Activated T-helper 1 cell treated with anti-CD3 and anti-CD28 coated beads, Interleukin-12 subunit alpha, Interleukin-12 subunit beta, Interleukin-2, Interleukin-4 antibody, amounts not matched to agents 30 ng/mL and 10 ng/mL and 1 ng/mL, durations not matched to agents 14 hours and 24 hours and 36 hours (primary cell): ENCODE measurements around the gene ARVCF. TPM values are rescaled to one million over a fixed set of nuclear protein-coding genes. Genes with fewer than 3 reads are reported as not detected.

Source experiments
- DNase-seq: peaks from one replicate; pipeline ENCODE4 v3.0.0; 2021; ENCODE audit warnings: low spot score
- H3K27ac Mint-ChIP-seq: one replicate; pipeline ENCODE4 v1.8.0; 2021; ENCODE audit warnings: mild to moderate bottlenecking, mixed read lengths
- H3K27me3 Mint-ChIP-seq: one replicate; pipeline ENCODE4 v1.8.0; 2022; ENCODE audit warnings: mild to moderate bottlenecking, moderate library complexity, mixed read lengths; ENCODE audit not compliant: insufficient read depth
- H3K36me3 Mint-ChIP-seq: one replicate; pipeline ENCODE4 v1.8.0; 2021; ENCODE audit warnings: low read depth, mixed read lengths
- H3K4me1 Mint-ChIP-seq: one replicate; pipeline ENCODE4 v1.8.0; 2021; ENCODE audit warnings: low read depth, mixed read lengths
- H3K4me3 Mint-ChIP-seq: one replicate; pipeline ENCODE4 v1.8.0; 2021; ENCODE audit warnings: mild to moderate bottlenecking, moderate library complexity, mixed read lengths
- H3K9me3 Mint-ChIP-seq: one replicate; pipeline ENCODE4 v1.8.0; 2021; ENCODE audit warnings: mixed read lengths
- intact Hi-C: fragments of 100-400 bp; cut with micrococcal nuclease; formaldehyde crosslinking; loops from one replicate; pipeline ENCODE4 v1.15.1; 2024
- total RNA-seq: library from RNA; stranded (reverse); gene quantifications from 2 replicates; pipeline ENCODE4 v1.2.3, GENCODE V29; 2022

The ARVCF gene
- total RNA-seq, 1 donor from 2014 or later, result 2.4 TPM

DNA sequence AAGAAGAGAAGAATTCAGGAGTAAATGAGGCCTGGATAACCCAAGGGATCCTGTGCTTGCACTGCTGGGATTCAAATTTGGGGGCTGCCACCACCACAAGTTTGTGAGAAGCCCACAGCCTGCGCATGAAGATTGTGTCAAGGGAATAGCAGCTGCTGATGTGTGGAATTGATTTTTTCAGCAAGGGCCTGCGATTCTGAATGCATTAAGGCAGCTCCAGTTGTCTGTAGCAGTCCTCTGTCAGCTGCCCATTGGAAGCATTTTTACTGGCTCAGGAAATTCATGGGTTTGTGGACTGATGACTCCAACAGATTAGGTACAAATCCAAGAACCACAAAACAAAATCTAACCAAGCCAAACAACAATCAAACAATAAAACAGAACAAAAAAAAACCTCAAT, 14.0 kb downstream of the ARVCF start:
- Mint-ChIP-seq H3K36me3 (no peaks in the 10 kb centered on the region), H3K4me1 (no peaks in the 10 kb centered on the region), H3K9me3 (peaks cover 21% of the 10 kb centered on the region), H3K27me3 (peaks cover 8% of the 10 kb centered on the region), H3K27ac (no peak overlapping the region), H3K4me3 (no peak overlapping the region)
- no peak for DNase-seq
- intact Hi-C loops, result no loop called here

DNA sequence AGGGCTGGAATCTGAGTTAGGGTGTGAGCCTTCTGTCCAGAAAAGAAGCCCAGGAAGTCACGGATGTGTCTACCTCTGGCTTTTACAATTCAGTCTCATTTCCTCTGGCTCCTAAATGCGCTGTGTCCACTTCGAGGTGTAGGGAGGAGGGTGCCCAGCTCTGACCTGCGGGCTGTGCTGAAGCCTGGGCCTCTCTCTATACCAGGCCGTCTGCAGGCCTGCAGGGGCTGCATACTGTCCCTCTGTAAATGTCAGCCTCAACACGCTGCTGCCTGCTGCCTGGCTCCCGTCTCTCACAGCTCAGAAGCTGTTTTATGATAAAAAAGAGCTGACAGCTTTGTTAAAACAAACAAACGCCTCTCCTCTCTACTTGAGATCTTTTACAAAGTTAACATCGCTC, 14.5 kb downstream of the ARVCF start:
- Mint-ChIP-seq H3K27ac (no peak overlapping the region), H3K4me3 (no peak overlapping the region), H3K4me1 (no peaks in the 10 kb centered on the region), H3K36me3 (no peaks in the 10 kb centered on the region), H3K27me3 (peaks cover 8% of the 10 kb centered on the region), H3K9me3 (peaks cover 21% of the 10 kb centered on the region)
- intact Hi-C loops, result no loop called here
- DNase-seq, result no peak

DNA sequence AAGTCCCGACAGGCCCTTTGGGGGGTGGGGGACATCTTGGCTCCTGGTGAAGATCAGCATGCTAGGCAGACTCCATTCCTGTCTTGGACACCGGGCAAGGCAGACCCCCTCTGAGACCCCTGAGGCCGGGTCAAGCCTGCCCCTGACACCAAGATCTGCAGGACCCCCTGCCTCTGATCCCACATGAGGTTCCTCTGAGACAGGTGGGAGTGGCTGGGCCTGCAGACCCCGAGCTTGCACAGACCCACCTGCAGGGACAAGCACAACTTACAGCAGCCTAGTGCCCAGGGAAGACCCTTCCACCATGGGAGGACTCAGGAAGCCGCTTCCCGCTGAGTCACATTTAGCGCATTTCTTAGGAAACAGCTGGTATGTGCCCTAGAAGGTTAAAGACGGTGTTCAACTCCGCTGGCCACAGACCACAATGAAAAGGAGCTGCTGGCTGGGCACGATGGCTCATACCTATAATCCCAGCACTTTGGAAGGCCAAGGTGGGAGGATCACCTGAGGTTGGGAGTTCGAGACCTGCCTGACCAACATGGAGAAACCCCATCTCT, 15.5 kb downstream of the ARVCF start:
- Mint-ChIP-seq H3K4me1 (no peaks in the 10 kb centered on the region), H3K27me3 (peaks cover 8% of the 10 kb centered on the region), H3K9me3 (peaks cover 21% of the 10 kb centered on the region), H3K36me3 (no peaks in the 10 kb centered on the region), H3K4me3 (no peak overlapping the region), H3K27ac (no peak overlapping the region)
- intact Hi-C loops, result no loop called here
- no peak for DNase-seq

DNA sequence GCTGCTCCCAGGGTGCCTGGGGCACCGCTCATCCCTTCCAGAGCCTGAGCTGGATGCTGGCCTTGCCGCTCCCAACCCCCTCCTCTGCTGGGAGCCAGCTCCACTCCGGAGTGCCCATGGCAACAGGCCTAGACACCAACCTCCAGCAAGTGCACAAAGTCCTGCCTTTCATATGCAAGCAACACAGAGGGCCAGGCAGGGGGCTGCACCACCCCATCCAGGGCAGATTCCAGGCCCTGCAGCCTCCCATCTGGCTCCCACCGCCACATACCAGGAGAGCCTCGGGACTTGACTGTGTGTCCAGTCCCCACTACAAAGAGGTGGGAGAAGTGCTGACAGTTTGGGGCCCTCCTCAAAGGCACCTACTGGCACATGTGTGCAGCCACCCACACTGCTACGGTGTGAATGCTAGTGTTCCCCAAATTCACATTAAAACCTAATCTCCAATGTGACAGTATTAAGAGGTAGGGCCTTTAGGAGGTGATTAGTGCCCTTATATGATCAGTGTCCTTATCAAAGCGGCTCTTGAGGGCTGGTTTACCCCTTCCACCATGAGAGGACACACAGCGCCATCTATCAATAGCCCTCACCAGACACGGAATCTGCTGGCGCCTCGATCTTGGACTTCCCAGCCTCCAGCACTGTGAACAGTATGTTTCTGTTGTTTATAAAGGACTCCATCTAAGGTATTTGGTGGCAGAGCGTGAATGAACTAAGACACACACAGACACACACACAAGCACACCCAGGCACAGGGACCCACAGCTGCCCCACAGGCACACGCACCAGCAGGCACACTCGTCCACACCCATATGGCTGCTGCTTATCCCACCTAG, 16.2 kb downstream of the ARVCF start:
- Mint-ChIP-seq H3K36me3 (no peaks in the 10 kb centered on the region), H3K4me3 (no peak overlapping the region), H3K27me3 (peaks cover 8% of the 10 kb centered on the region), H3K9me3 (peaks cover 21% of the 10 kb centered on the region), H3K27ac (no peak overlapping the region), H3K4me1 (no peaks in the 10 kb centered on the region)
- intact Hi-C loops, result no loop called here
- no peak for DNase-seq

DNA sequence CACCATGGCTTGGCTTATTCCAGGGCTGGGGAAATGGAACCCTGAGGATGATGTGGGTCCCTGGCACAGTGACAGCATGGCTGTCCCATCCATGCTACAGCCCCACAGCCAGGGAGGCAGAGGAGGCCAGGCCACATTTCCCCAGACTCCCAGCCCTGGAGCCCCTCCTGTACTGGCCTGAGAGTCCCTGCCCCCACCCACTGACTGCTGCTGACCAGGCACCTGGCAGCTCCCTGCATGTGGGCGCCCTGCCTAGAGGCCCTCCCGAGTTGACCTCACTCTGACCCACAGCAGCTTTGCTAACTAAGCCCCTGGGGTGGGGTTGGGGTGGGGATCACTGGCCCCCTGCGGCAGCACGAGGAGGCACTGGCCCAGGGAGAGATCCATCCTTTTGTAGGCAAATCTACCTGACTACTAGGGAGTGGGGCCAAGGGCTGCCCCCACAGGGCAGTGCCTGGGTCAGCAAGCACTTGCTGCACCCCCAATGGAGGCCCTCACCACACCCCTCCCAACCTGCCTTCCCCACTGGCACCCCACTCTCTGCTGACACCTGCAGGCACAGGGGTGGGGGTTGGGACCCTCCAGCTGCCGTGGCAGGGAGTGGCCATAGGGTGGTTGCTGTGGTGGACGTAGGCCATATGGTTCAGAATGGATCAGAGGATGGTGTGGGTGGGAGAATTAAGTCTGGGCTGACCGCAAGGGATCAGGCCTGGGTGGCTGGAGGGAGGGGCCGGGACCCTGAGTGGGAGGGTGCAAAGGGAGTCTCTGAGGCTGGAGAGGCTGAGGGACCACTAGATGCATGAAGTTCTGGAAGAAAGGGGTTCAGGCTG, 17.4 kb downstream of the ARVCF start:
- Mint-ChIP-seq H3K4me3 (no peak overlapping the region), H3K9me3 (peaks cover 15% of the 10 kb centered on the region), H3K36me3 (no peaks in the 10 kb centered on the region), H3K4me1 (no peaks in the 10 kb centered on the region), H3K27ac (no peak overlapping the region), H3K27me3 (peaks cover 5% of the 10 kb centered on the region)
- DNase-seq, result no peak
- intact Hi-C loops, result no loop called here

DNA sequence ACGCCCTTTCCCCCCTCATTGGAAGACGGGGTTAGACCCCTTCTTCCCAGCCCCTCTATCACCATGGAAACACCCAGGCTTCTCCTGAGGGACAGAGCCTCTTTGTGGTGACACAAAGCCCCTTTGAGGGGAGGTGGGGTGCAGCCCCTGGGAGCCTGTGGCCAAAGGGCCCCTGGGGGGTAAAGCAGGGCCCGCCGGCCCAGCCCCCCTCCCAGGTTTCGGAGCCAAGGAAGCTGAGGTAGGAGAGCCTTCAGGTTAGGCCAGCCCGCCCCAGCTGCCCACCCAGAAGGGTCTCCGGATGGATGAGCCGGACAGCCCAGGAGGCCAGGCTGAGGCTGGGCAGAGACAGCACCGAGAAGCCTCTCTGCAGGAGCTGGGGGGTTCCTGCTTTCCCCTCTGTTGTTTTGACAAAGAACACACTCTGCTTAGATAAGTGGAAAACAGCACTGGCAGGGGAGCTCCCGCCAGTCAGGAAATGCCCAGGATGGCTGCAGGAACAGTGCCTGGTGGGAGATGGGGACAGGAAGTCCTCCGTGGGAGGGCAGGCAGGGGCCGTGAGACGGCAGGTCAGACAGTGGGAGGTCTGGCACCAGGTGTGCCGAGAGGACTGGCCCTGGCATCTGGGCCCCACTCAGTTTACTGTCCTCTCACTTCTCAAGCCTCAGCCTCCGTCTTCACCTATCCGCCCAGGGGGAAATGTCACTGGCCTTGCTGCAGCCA, 18.2 kb downstream of the ARVCF start:
- Mint-ChIP-seq H3K27me3 (peaks cover 5% of the 10 kb centered on the region), H3K27ac (no peak overlapping the region), H3K4me1 (no peaks in the 10 kb centered on the region), H3K9me3 (peaks cover 7% of the 10 kb centered on the region), H3K4me3 (no peak overlapping the region), H3K36me3 (no peaks in the 10 kb centered on the region)
- no peak for DNase-seq
- intact Hi-C loops, result no loop called here

DNA sequence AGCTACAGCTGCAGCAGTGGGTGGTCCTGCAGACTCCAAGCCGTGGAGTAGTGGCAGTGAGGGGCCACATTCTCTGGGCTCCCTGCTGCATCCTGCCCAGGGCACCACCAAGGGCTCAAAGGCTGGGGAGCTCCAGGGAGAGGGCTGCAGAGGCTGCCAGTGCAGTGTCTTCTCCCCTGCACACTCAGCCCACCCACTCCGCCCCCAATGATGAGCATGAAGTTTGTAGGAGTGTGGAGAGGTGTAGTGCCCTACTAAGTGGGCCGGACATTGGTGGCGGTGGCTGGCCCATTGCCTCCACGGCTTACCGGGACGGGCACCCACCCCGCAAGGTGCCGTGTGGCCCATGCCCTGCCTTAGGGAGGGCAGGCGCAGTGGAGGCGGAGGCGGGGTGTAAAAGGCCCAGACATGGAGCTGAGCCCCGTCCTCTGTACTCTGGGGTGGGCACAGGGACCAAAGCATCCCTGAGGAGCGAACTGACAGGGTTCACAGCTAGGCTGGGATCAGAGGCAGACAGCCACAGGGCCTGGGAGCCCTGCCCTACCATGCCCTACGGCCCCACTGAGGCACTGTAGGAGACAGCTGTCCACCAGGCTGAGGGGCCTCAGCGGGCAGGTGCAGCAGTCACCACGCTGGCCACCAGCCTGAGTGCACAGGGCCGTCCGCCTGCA, 18.9 kb downstream of the ARVCF start:
- Mint-ChIP-seq H3K4me1 (no peaks in the 10 kb centered on the region), H3K9me3 (no peaks in the 10 kb centered on the region), H3K27ac (no peak overlapping the region), H3K4me3 (no peak overlapping the region), H3K27me3 (peaks cover 5% of the 10 kb centered on the region), H3K36me3 (no peaks in the 10 kb centered on the region)
- DNase-seq, result no peak
- intact Hi-C loops, result no loop called here

DNA sequence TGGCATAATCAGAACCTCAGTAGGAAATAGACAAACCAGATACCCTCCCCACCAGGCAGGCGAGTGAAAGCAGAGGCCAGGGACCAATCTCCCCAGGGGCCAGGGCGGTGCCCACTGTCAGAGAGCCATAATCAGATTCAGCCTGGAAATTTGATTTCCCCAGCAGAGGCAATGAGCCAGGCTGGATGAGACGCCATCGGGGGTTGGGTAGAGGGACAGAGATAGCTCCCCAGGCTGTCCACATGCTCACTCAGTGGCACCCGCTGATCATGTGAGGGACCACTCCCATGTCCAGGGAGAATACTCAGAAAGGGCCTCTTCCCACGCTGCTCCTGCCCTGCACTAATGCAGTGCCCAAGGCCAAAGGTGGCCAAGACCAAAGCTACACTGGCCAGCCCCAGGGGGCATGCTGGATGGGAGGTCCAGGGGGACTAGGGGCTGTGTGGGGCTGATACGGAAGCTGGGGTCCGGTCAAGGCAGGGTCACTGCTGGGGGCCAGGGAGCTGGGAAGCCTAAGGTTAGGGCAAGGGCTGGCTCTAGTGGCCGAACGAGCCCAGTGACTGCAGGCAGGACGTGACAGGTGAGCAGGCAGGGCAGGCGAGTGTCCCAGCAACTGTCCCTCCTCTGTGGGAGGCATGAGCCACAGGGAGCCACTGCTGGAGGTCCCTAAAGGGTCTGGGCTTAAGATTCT, 19.8 kb downstream of the ARVCF start:
- H3K27ac Mint-ChIP-seq, result no peak overlapping the region
- no peaks in the 10 kb centered on the region for H3K4me1 Mint-ChIP-seq
- no peak for DNase-seq
- peaks cover 5% of the 10 kb centered on the region for H3K27me3 Mint-ChIP-seq
- H3K9me3 Mint-ChIP-seq, result no peaks in the 10 kb centered on the region
- H3K4me3 Mint-ChIP-seq, result no peak overlapping the region
- no peaks in the 10 kb centered on the region for H3K36me3 Mint-ChIP-seq
- intact Hi-C loops, result no loop called here

DNA sequence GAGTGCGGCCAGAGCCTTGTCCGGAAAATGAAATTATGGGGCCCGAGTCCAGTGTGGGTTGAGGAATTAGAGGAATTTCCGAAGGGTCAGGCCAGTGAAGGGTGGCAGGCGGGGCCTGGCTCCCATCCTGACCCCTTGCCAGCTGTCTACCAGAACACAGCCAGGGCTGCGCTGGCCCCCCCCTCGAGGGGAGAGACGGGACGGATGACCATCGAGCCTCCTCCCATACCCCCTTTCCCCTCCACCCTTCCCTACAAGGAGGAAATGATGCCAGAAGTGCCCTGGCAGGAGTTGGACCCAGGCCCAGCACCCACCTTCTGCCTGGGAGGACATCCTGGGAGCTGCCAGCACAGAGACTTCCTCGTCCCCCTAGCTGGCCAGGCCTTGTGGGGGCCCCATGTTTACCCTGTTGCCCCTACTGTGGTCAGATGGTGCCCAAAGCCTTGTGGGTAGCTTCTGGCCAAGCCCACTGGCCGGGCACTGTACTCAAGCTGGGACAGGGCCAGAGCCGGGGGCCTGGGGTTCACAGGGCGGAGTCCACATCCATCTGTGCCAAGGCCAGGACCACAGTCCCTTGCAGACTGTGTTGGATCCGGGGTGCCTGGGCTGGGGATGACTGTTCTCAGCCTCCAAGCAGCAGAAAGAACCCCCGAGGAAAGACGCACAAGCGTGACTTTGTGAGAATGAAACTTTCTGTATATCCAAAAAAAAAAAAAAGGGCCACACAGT, 20.8 kb downstream of the ARVCF start:
- peaks cover 3% of the 10 kb centered on the region for H3K27me3 Mint-ChIP-seq
- no peaks in the 10 kb centered on the region for H3K9me3 Mint-ChIP-seq
- H3K27ac Mint-ChIP-seq, result no peak overlapping the region
- intact Hi-C loops, result no loop called here
- H3K36me3 Mint-ChIP-seq, result no peaks in the 10 kb centered on the region
- DNase-seq, result no peak
- H3K4me1 Mint-ChIP-seq, result no peaks in the 10 kb centered on the region
- no peak overlapping the region for H3K4me3 Mint-ChIP-seq

DNA sequence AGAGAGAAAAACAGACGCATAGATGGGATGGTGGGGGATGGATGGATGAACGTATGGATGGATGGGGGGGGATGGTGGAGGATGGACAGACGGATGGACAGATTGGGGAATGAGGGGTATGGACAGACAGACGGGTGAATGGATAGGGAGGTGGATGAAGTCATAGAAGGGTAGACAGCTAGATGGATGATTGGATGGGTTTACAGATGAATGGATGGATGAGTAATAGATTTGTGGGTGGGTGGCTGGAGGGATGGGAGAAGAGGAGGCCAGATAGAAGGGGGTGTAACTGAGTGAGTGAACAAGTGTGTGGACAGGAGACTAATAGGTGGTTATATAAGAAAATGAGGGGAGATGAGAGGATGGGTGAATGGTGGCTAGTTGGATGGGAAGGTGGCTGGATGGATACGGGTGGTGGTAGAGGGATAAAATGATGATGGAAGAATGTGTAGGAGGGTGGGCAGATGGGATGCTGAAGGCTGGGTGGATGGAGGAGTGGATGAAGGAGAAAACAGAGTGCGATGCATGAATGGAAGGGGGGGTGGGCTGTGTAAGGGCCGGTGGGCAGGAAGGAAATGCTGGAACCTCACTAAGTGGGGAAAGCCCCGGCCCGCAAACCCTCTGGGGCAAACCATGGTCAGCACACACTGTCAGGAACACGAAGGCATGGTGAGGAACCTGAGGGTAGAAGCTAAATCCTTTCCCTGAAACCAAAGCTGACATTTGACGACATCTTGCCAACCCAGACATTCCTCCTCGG, 21.6 kb downstream of the ARVCF start:
- DNase-seq, result no peak
- intact Hi-C loops, result no loop called here
- Mint-ChIP-seq H3K27me3 (peaks cover 4% of the 10 kb centered on the region), H3K27ac (peak overlapping the region; percentile 4), H3K4me1 (no peaks in the 10 kb centered on the region), H3K9me3 (no peaks in the 10 kb centered on the region), H3K36me3 (no peaks in the 10 kb centered on the region), H3K4me3 (no peak overlapping the region)

DNA sequence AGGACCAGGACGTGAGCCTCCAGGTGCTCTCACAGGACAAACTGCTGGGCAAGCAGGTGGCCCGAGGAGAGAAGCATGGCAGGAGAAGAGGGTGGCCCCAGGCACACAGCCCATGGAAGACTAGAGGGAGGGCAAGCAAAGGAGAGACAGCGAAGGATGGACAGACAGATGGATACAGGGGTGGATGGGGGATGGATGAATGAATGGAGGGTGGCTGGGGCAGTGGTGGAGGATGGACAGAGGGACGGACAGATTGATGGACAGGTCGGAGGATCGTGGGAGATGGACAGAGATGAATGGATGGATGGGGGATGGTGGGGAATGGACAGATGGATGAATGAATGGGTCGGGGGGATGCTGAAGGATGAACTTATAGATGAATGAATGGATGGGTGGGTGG, 22.7 kb downstream of the ARVCF start:
- intact Hi-C loops, result no loop called here
- Mint-ChIP-seq H3K9me3 (no peaks in the 10 kb centered on the region), H3K36me3 (no peaks in the 10 kb centered on the region), H3K27ac (no peak overlapping the region), H3K4me1 (no peaks in the 10 kb centered on the region), H3K27me3 (peaks cover 6% of the 10 kb centered on the region), H3K4me3 (no peak overlapping the region)
- no peak for DNase-seq
